ENCODE measurements around the gene PPP2R2B.

PPP2R2B gene

DNA sequence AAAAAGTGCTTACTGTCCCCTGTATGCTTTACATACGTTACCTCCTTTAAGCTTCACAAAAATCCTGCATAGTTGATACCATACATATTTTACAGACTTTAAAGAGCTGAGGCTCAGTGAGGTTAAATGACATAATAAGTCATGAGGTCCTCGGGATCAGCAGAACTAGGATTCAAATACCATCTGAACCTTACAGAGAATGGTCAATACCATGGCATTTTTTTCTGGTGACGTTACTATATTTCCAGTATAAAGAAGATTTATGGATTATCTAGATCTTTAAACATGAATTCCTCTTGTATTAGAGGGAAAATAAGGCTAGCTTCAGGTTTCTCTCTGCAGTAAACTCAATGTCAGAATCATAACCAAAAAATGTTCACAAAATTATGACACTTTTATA, 208.9 kb downstream of the PPP2R2B start:
- Histone ChIP-seq H3K4me1 (no peaks in the 10 kb centered on the region; the same call in 1 of the 2 replicates), H3K9ac (no peak overlapping the region), H3K36me3 (no peaks in the 10 kb centered on the region), H3K27ac (no peak overlapping the region), H4K20me1 (no peaks in the 10 kb centered on the region), H3K4me3 (no peak overlapping the region), H3K4me2 (no peak overlapping the region), H3K27me3 (no peaks in the 10 kb centered on the region), H3K9me3 (no peaks in the 10 kb centered on the region)
- TF ChIP-seq Cebpa-rat (IDR thresholded peaks at IDR 0.05), result no peak

DNA sequence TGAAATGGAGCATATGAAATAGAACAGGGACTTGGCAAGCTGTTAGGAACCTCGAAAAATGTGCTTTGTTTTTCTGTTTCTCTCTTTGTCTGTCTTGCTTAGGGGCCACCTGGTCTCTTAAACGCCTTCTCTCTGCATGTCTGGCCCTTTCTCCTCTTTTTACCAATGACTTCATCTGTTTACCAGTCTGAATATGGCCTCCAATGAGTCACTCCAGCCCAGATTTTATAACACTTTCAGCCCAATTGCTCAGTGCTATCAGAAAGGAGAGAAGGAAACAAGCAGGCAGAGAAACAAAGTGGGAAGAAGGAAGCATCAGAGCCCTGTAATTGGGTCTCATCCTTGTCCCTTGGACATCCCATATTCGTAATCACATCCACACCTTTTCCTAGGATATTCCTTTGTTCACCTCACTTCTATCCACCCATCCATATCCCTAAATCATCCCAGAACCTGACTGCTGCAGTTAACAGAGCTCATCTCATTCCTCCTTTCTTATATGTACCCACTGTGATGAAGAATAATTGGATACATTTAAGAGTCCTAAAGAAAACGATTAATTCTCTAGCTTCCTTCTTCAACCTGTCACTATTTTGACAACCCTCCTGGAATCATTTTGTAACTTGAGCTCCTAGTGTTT, 210.8 kb downstream of the PPP2R2B start:
- Histone ChIP-seq H3K9me3 (no peaks in the 10 kb centered on the region), H3K4me1 (no peaks in the 10 kb centered on the region), H3K27me3 (no peaks in the 10 kb centered on the region), H3K36me3 (no peaks in the 10 kb centered on the region), H3K4me3 (no peak overlapping the region), H3K9ac (no peak overlapping the region), H3K4me2 (no peak overlapping the region), H4K20me1 (no peaks in the 10 kb centered on the region), H3K27ac (no peak overlapping the region)
- no peak for TF ChIP-seq Cebpa-rat (IDR thresholded peaks at IDR 0.05)

DNA sequence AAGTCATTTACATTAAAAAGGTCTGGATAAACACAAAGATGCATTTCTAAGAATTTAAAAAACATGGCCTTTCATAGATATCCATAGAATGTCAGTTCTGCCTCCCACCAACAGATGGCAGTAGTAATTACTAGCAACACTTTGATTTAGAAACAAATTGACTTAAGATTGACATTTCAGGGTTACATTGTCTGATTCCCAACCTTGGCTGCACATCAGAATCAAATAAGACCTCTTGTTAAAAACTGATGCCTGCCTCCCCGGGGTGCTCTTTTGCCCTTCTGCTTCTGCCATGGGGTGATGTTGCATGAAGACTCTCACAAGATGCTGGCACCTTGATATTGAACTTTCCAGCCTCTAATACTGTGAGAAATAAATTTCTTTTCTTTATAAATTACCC, 216.3 kb downstream of the PPP2R2B start:
- H3K4me1 ChIP-seq, result no peaks in the 10 kb centered on the region
- no peak overlapping the region for H3K4me2 ChIP-seq
- H3K9me3 ChIP-seq, result no peaks in the 10 kb centered on the region
- no peak overlapping the region for H3K4me3 ChIP-seq
- H3K27me3 ChIP-seq, result no peaks in the 10 kb centered on the region
- no peaks in the 10 kb centered on the region for H3K36me3 ChIP-seq
- TF ChIP-seq Cebpa-rat (IDR thresholded peaks at IDR 0.05), result no peak
- H4K20me1 ChIP-seq, result no peaks in the 10 kb centered on the region
- H3K9ac ChIP-seq, result no peak overlapping the region
- H3K27ac ChIP-seq, result no peak overlapping the region

DNA sequence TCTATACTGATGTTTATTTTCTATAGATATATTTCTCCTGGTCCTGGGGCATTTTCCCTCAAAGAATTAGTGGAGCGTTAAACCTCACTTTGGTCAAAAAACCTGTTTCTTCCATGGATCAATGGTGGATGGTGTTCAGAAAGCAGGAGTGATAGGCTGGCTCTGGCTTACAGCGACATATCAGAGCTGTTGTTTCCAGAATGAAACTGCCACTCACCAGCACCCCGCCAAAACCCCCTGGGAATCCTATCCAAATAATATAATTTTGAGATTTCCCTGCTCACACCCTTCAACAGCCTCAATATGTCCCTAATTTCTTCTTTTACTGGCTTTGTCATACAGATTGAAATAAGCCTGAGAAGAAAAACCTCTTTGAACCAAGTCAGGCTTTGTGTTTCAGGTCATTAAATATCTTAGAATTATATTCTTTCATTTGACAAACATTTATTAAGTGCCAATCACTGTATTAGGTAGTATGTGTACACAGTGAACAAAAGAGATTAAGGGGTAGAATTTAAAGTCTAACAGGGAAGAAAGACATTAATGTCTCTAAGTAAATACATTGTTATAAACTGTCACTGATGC, 218.1 kb downstream of the PPP2R2B start:
- Histone ChIP-seq H3K9ac (no peak overlapping the region), H3K9me3 (no peaks in the 10 kb centered on the region), H3K36me3 (no peaks in the 10 kb centered on the region), H3K4me2 (no peak overlapping the region), H3K4me3 (no peak overlapping the region), H3K27me3 (no peaks in the 10 kb centered on the region), H4K20me1 (no peaks in the 10 kb centered on the region), H3K4me1 (no peaks in the 10 kb centered on the region), H3K27ac (no peak overlapping the region)
- TF ChIP-seq Cebpa-rat (IDR thresholded peaks at IDR 0.05), result no peak

DNA sequence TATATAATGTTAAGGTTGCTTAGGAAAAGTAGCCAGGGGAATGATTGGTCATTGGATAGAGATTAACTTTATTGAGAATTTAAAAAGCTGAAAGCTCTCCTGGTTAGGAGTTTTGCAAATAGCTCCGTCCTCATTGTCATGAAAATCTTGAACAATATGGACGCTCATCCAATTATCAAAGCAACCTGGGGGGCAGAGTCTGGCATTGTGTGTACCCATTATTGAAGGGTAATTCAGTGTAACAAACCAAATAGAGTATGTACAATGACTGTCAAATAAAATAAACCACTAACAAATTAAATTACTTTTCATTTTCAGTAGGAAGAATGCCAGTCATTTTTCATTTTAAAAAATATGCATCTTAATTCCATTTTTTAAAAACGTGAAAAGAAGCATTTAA, 218.6 kb downstream of the PPP2R2B start:
- Histone ChIP-seq H3K4me1 (no peaks in the 10 kb centered on the region), H3K4me2 (no peak overlapping the region), H3K4me3 (no peak overlapping the region), H3K9me3 (no peaks in the 10 kb centered on the region), H3K27me3 (no peaks in the 10 kb centered on the region), H4K20me1 (no peaks in the 10 kb centered on the region), H3K9ac (no peak overlapping the region), H3K36me3 (no peaks in the 10 kb centered on the region), H3K27ac (no peak overlapping the region)
- no peak for TF ChIP-seq Cebpa-rat (IDR thresholded peaks at IDR 0.05)

DNA sequence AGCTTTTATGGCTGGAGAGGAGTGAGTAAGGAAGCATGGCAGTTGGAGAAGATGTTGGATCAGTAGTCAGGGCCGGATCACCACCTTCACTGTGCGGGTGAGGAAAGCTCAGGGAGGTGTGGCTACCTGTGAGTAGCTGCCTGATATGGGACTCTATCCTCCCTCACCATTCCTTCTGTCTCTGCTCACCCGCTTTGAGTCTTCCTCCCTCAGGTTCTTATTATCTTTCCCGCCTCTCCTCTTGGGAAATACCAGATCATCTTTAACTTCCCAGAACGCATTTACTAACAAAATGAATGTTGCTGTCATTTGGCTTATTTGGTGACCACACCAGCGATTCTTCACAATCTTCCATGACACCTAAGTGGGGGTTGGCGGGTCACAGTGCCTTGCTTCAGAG, 221.9 kb downstream of the PPP2R2B start:
- Histone ChIP-seq H3K9me3 (no peaks in the 10 kb centered on the region), H3K27me3 (no peaks in the 10 kb centered on the region; the same call in 1 of the 2 replicates), H3K4me3 (no peak overlapping the region), H3K9ac (no peak overlapping the region), H4K20me1 (no peaks in the 10 kb centered on the region), H3K27ac (no peak overlapping the region), H3K4me1 (no peaks in the 10 kb centered on the region), H3K4me2 (no peak overlapping the region), H3K36me3 (no peaks in the 10 kb centered on the region)
- TF ChIP-seq Cebpa-rat (IDR thresholded peaks at IDR 0.05), result no peak

DNA sequence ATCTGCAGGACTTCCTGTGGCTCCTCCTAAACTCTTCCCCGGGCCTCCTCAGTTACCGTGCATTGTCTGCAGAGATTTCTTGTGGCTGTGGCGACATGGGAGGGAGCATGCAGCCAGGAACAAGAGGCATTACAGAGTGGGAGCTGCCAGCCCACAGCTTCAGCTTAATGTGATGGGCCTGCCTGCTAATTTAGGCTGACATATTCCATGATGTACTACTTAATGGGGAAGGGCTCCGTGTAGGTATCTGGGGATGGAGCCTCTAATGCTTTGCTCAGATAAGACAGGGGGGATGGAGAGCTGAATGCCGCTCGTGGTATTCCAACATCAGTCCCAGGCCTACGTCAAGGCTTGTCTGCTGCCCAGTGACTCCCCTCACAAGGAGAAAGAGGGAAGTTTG, 225.0 kb downstream of the PPP2R2B start:
- Histone ChIP-seq H3K27ac (no peak overlapping the region), H3K4me1 (no peaks in the 10 kb centered on the region), H3K27me3 (no peaks in the 10 kb centered on the region; the same call in 1 of the 2 replicates), H3K36me3 (no peaks in the 10 kb centered on the region), H3K9me3 (no peaks in the 10 kb centered on the region), H3K4me2 (no peak overlapping the region), H4K20me1 (no peaks in the 10 kb centered on the region), H3K4me3 (no peak overlapping the region), H3K9ac (no peak overlapping the region)
- TF ChIP-seq Cebpa-rat (IDR thresholded peaks at IDR 0.05), result no peak

DNA sequence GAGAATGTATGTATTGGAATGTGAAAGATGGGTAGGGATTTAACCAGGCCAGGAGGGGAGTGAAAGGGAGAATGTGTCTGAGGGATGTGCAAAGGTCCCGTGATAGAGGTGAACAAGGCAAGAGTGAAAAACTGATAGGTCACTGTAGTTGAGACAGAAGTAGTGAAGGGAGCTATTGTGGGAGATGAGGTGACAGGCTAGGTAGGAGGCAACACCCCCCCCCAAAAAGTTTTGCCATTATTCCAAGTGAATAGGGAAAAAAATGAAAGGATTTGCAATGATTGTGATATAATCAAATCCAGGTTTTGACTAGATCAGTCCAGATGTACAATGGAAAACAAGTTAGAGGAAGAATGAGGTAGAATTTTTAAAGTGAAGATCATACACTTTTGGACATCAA, 226.0 kb downstream of the PPP2R2B start:
- Histone ChIP-seq H4K20me1 (no peaks in the 10 kb centered on the region), H3K36me3 (no peaks in the 10 kb centered on the region), H3K27ac (no peak overlapping the region), H3K27me3 (no peaks in the 10 kb centered on the region; the same call in 1 of the 2 replicates), H3K9me3 (no peaks in the 10 kb centered on the region), H3K4me2 (no peak overlapping the region), H3K9ac (no peak overlapping the region), H3K4me1 (no peaks in the 10 kb centered on the region), H3K4me3 (no peak overlapping the region)
- no peak for TF ChIP-seq Cebpa-rat (IDR thresholded peaks at IDR 0.05)

DNA sequence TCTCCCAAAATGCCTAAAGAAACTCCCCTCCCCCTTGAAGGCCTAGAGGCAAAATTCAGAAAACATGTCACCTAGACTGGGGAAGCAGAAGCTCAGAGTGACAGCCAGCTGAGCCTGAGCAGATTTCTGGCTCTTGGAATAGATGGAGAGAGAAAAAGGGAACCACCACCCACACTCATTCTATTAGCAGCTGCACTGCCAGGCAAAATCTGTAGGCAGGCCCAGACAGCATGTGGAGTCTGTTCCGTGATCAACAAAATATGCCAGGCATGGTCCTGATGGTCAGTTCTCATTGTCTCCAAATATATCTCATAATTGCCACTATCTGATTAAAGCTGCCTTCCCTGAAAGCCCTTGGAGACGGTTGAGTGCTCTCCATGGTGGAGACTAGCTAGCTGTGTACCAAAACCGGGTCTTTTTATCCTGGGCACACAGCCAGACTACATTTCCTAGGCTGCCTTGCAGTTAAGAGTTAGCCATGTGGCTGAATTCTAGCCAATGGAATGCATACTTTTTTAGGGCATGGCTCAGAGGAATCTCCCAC, 230.8 kb downstream of the PPP2R2B start:
- H3K9me3 ChIP-seq, result no peaks in the 10 kb centered on the region
- no peaks in the 10 kb centered on the region; the same call in 1 of the 2 replicates for H3K27me3 ChIP-seq
- H3K4me2 ChIP-seq, result no peak overlapping the region
- H3K9ac ChIP-seq, result no peak overlapping the region
- no peak overlapping the region for H3K4me3 ChIP-seq
- no peaks in the 10 kb centered on the region for H4K20me1 ChIP-seq
- H3K36me3 ChIP-seq, result no peaks in the 10 kb centered on the region
- TF ChIP-seq Cebpa-rat (IDR thresholded peaks at IDR 0.05), result no peak
- no peak overlapping the region for H3K27ac ChIP-seq
- no peaks in the 10 kb centered on the region for H3K4me1 ChIP-seq

DNA sequence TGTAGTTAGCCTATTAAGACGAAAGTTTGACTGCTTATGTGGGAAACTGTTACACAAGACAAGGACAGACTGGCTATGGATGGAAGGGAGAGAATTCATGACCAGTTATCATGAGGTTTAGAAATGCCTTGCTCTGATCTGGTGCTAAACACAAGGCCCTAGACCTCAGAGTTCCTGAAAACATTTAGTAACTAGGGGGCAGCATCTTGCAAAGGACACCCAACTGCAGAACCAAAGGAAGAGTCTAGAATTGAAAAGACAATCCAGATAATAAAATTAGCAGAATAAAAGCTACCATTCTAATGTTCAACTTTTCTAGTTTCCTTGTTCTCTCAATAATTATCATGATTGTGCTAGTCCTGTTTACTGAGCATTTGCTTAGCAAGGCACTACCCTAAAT, 232.1 kb downstream of the PPP2R2B start:
- no peak overlapping the region for H3K27ac ChIP-seq
- H3K4me2 ChIP-seq, result no peak overlapping the region
- no peak overlapping the region for H3K4me3 ChIP-seq
- H3K36me3 ChIP-seq, result no peaks in the 10 kb centered on the region
- H3K9ac ChIP-seq, result no peak overlapping the region
- H3K9me3 ChIP-seq, result no peaks in the 10 kb centered on the region
- no peaks in the 10 kb centered on the region for H4K20me1 ChIP-seq
- H3K27me3 ChIP-seq, result no peaks in the 10 kb centered on the region
- H3K4me1 ChIP-seq, result no peaks in the 10 kb centered on the region
- TF ChIP-seq Cebpa-rat (IDR thresholded peaks at IDR 0.05), result no peak

All from BLaER1 (cell line).